Mesothelial cell of epicardium (in vitro differentiated cells): Measurements from ENCODE around the gene SLC25A33. TPM values are rescaled to one million over a fixed set of nuclear protein-coding genes. Genes with fewer than 3 reads are reported as not detected.

Source experiments
- DNase-seq, 2 experiments: peaks; one replicate each; pipeline ENCODE4 v3.0.0; 2021; ENCODE audit warnings: low spot score in 2 of 2; ENCODE audit not compliant: unreplicated experiment in 2 of 2
- H3K27ac Mint-ChIP-seq: 2 replicates; pipeline ENCODE4 v1.8.0; 2021; ENCODE audit warnings: mixed read lengths
- H3K27me3 Mint-ChIP-seq: 2 replicates; pipeline ENCODE4 v1.8.0; 2021; ENCODE audit warnings: low read depth, mixed read lengths
- H3K36me3 Mint-ChIP-seq: 2 replicates; pipeline ENCODE4 v1.8.0; 2021; ENCODE audit warnings: mixed read lengths
- H3K4me1 Mint-ChIP-seq: 2 replicates; pipeline ENCODE4 v1.8.0; 2021; ENCODE audit warnings: mixed read lengths
- H3K4me3 Mint-ChIP-seq: 2 replicates; pipeline ENCODE4 v1.8.0; 2021; ENCODE audit warnings: mild to moderate bottlenecking, moderate library complexity, mixed read lengths
- H3K9me3 Mint-ChIP-seq: 2 replicates; pipeline ENCODE4 v1.8.0; 2021; ENCODE audit warnings: mixed read lengths
- total RNA-seq: library from RNA; stranded (reverse); gene quantifications from 3 replicates; pipeline ENCODE4 v1.2.1, GENCODE V29; 2021
- TF ChIP-seq, protein P1 (sequence below): fragments of 200-600 bp; sonication (generic); IDR thresholded peaks from one replicate; pipeline ENCODE4 v1.5.0; 2021; ENCODE audit warnings: antibody characterized with exemption; ENCODE audit not compliant: unreplicated experiment

Gene SLC25A33
- total RNA-seq, 1 donor from 2014 or later: 4.7 TPM

DNA sequence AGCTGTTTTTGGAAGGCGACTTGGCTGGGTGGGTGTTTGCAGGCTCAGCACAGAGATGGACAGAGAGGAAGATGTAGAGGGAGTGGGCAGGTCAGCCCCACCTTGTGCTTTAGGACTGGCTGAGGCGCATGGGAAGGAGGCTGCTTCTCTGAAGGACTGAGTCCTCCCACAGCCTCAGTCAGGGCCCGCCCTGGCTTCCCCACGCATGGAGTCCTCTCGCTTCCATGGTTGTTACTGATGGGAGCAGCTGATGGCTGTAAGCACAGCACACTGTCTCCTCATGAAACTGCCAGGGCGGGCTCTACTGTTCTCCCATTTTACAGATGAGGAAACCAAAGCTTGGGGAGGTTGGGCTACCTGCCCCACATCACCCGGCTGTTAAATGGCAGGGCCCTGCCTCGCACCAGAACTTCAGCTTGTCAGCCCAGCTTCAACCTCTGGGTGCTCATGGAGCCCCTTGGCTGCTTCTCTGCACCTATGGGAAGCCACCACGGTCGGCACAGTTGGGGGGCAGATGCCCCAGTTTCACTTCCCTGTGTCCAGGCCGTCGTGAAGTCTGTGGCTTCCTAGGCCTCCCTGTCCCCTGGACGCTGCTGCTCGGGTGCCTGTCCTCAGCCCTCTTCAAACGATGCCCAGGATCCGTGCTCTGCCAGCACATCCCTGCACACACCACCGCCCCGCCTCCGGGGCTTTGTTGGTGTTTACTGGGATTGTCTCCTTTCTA is 51.8 kb downstream of the SLC25A33 start:
- Mint-ChIP-seq H3K9me3 (no peaks in the 10 kb centered on the region), H3K4me3 (peak overlapping the region; percentile 25), H3K36me3 (no peaks in the 10 kb centered on the region), H3K27ac (no peak overlapping the region), H3K27me3 (no peaks in the 10 kb centered on the region), H3K4me1 (peaks cover 32% of the 10 kb centered on the region)
- no peak for DNase-seq
- TF ChIP-seq, protein P1, sequence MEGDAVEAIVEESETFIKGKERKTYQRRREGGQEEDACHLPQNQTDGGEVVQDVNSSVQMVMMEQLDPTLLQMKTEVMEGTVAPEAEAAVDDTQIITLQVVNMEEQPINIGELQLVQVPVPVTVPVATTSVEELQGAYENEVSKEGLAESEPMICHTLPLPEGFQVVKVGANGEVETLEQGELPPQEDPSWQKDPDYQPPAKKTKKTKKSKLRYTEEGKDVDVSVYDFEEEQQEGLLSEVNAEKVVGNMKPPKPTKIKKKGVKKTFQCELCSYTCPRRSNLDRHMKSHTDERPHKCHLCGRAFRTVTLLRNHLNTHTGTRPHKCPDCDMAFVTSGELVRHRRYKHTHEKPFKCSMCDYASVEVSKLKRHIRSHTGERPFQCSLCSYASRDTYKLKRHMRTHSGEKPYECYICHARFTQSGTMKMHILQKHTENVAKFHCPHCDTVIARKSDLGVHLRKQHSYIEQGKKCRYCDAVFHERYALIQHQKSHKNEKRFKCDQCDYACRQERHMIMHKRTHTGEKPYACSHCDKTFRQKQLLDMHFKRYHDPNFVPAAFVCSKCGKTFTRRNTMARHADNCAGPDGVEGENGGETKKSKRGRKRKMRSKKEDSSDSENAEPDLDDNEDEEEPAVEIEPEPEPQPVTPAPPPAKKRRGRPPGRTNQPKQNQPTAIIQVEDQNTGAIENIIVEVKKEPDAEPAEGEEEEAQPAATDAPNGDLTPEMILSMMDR: no peak

DNA sequence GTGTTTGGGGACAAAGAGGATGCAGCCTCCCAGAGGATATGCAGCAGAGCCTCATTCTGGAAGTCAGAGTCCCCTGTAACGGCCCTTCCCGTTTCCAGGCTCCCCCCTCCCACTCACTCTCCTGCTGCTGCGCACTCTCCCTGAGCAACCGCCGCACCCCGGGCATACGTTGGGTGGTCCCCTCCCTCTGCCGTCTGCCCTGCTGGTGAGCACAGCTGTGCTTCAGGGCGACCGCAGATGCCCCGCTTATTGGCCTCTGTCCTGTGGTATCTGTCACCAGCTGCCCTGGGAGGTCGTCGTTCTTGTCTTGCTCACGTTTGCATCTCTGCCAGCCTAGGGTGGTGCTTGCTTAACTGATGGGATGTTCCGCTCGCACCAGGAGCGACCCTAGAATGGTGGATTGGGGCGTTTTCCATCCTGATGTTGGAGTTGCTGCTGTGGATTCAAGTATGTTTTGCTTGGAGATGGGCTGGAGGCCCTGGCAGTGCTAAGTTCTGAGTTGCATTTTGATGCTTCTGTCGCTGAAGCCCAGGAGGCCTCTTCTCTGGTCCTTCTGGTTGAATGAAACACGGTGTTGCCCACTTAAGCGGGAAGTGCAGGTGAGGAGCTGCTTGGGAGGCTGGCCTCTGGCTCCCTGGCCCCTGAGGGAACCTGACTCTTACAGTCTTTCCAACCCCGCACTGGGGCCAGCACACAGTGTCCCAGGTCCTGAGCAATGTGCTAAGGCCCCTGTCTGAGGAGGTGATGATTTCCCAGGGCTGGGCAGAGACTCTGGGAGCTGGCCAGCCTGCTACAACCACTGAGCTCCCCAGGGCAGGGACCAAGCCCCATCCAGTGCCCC is 52.6 kb downstream of the SLC25A33 start:
- Mint-ChIP-seq H3K4me1 (peaks cover 39% of the 10 kb centered on the region), H3K27me3 (no peaks in the 10 kb centered on the region), H3K9me3 (no peaks in the 10 kb centered on the region), H3K36me3 (no peaks in the 10 kb centered on the region), H3K27ac (no peak overlapping the region), H3K4me3 (no peak overlapping the region)
- no peak for DNase-seq
- TF ChIP-seq, protein P1: no peak

DNA sequence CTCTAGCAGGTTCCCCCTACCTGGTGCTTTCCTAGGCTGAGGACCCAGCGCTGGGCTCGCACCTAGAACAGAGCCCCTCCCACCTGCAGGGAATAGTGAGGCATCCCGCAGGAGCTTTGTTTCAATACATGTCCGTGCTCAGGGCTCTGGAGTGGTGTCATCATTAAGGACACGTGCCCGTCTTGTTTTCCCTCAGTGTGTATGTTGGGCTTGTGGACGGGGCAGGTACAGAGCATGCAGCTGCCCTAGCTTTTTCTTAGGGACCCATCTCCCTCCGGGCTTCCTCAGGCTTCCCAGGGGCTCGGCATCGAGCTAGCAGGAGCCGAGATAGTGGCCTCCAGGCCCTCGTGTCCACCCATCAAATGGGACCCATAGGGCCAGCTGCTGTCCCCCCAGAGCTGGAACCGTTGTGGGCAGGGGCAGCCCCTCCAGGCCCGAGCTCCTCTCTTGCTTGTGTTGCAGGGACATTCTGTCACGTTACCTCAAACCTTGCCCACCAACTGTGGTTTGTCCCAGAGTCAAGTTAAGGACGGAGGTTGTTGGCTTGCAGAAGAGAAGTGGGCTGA is 53.3 kb downstream of the SLC25A33 start:
- Mint-ChIP-seq H3K27ac (no peak overlapping the region), H3K27me3 (no peaks in the 10 kb centered on the region), H3K36me3 (no peaks in the 10 kb centered on the region), H3K4me3 (no peak overlapping the region), H3K9me3 (no peaks in the 10 kb centered on the region), H3K4me1 (peaks cover 39% of the 10 kb centered on the region)
- TF ChIP-seq, protein P1: no peak
- DNase-seq: no peak

DNA sequence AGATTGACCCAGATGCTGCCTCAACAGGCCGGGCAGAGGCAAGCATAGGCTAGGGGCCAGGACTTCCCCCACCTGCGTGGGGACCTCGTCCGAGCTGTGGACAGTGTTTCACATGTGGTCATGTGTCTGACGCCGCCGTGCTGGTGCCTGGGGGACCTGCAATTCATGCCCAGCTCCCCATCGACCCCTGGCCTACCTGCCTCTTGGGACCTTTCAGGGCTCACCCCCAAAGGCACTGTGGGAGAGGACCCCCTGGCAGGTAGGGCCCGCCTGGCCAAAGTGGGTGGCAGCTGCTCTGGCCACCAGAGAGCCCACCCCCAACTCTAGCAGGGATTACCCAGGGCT is 53.9 kb downstream of the SLC25A33 start:
- DNase-seq: no peak
- no peaks in the 10 kb centered on the region for H3K9me3 Mint-ChIP-seq
- H3K4me3 Mint-ChIP-seq: no peak overlapping the region
- H3K36me3 Mint-ChIP-seq: peaks cover under 1% of the 10 kb centered on the region
- H3K27ac Mint-ChIP-seq: peak overlapping the region; percentile 36
- peaks cover 38% of the 10 kb centered on the region for H3K4me1 Mint-ChIP-seq
- no peaks in the 10 kb centered on the region for H3K27me3 Mint-ChIP-seq
- TF ChIP-seq, protein P1: no peak

DNA sequence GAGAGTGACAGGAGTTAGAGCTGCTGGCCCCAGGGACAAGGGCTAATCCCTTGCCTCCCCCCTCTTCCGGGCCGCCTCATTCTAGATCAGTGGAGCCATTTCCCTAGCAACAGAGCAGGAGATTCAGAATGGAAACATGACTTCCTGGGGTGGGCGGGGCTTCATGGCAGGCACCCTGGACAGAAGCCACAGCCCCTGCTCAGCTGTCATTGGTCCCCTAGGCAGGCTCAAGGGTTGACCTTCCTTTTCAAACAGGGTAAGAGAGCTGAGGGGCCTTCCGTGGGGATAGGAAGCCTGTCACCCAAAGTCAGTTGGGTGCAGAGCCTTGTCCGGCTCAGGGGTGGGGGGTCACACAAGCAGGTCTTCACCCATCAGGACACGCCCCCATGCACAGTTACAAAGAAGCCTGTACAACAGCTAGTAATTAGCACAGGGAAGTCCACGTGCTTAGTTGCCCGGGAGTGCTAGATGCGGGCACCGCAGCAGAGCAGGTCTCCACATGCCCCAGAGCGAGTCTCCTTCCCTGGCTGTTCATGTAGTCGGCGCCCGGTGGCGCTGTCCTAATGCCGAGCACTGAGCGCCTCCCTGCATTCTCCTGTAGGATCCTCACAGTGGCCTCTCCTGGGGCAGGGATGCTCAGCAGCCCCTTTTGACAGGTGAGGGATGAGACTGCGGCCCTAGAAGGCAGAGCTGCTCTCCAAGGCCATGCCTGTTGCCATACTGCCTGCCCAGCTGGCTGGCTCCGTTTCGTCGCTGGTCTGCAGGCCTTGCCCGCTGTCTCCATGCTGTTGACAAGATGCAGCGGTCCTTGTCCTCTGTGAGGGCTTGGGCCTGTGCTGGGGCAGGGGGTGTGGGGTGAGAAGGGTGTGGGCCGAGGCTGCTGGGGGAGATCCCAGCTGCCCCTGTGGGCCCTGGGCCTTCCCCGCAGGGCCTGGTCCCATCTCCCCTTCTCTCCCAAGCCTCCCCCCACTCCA is 54.5 kb downstream of the SLC25A33 start:
- peaks cover 35% of the 10 kb centered on the region for H3K4me1 Mint-ChIP-seq
- H3K9me3 Mint-ChIP-seq: no peaks in the 10 kb centered on the region
- no peak overlapping the region for H3K4me3 Mint-ChIP-seq
- H3K36me3 Mint-ChIP-seq: peaks cover 2% of the 10 kb centered on the region
- TF ChIP-seq, protein P1: no peak
- peak in 1 of 2 experiments; percentile 57 for DNase-seq
- no peaks in the 10 kb centered on the region for H3K27me3 Mint-ChIP-seq
- H3K27ac Mint-ChIP-seq: peak overlapping the region; percentile 36
